BE2C (cell line): ENCODE measurements around the gene THAP2.

Experiments used
- DNase-seq: peaks from one replicate; pipeline ENCODE4 v3.0.0-alpha.2; 2020
- H3K27me3 ChIP-seq: fragments of 250-450 bp; sonication (Bioruptor Pico); 2 replicates; pipeline ENCODE4 v1.5.1; 2020; ENCODE audit warnings: mild to moderate bottlenecking
- H3K36me3 ChIP-seq: fragments of 250-450 bp; sonication (Bioruptor Pico); 2 replicates; pipeline ENCODE4 v1.5.1; 2020; ENCODE audit warnings: mild to moderate bottlenecking
- H3K4me1 ChIP-seq: fragments of 250-450 bp; sonication (Bioruptor Pico); 2 replicates; pipeline ENCODE4 v1.5.1; 2020
- H3K4me3 ChIP-seq: 2 replicates; pipeline ENCODE4 v1.5.1; 2011; ENCODE audit warnings: low read depth, low read length
- H3K9me3 ChIP-seq: fragments of 250-450 bp; sonication (Bioruptor Pico); 2 replicates; pipeline ENCODE4 v1.5.1; 2020
- CTCF ChIP-seq: IDR thresholded peaks from 2 replicates; pipeline ENCODE4 v1.5.1; 2012; ENCODE audit warnings: mild to moderate bottlenecking, low read depth, low read length

The THAP2 gene

GRCh38 chr12:71653137-71653536, 11.0 kb upstream of the THAP2 start:
- H3K36me3 ChIP-seq, result peaks cover 66% of the 10 kb centered on the region
- no peaks in the 10 kb centered on the region for H3K27me3 ChIP-seq
- no peak overlapping the region for H3K4me3 ChIP-seq
- no peaks in the 10 kb centered on the region for H3K9me3 ChIP-seq
- no peak for TF ChIP-seq CTCF
- no peak for DNase-seq
- no peaks in the 10 kb centered on the region for H3K4me1 ChIP-seq

- Histone ChIP-seq H3K36me3 (peaks cover 75% of the 10 kb centered on the region), H3K9me3 (no peaks in the 10 kb centered on the region), H3K27me3 (no peaks in the 10 kb centered on the region), H3K4me1 (no peaks in the 10 kb centered on the region), H3K4me3 (no peak overlapping the region)
- DNase-seq, result no peak
- no peak for TF ChIP-seq CTCF
Measured at GRCh38 chr12:71654200-71654599, 9.9 kb upstream of the THAP2 start.

- no peak for DNase-seq
- H3K4me1 ChIP-seq, result no peaks in the 10 kb centered on the region
- H3K27me3 ChIP-seq, result no peaks in the 10 kb centered on the region
- no peaks in the 10 kb centered on the region for H3K9me3 ChIP-seq
- H3K36me3 ChIP-seq, result peaks cover 63% of the 10 kb centered on the region
- H3K4me3 ChIP-seq, result no peak overlapping the region
- no peak for TF ChIP-seq CTCF
Measured at GRCh38 chr12:71655495-71655894, 8.6 kb upstream of the THAP2 start.

GRCh38 chr12:71655907-71656306, 8.2 kb upstream of the THAP2 start:
- no peak for TF ChIP-seq CTCF
- Histone ChIP-seq H3K36me3 (peaks cover 63% of the 10 kb centered on the region), H3K4me1 (no peaks in the 10 kb centered on the region), H3K4me3 (no peak overlapping the region), H3K27me3 (no peaks in the 10 kb centered on the region), H3K9me3 (no peaks in the 10 kb centered on the region)
- no peak for DNase-seq

GRCh38 chr12:71656740-71657139, 7.4 kb upstream of the THAP2 start:
- no peak for TF ChIP-seq CTCF
- Histone ChIP-seq H3K36me3 (peaks cover 63% of the 10 kb centered on the region), H3K4me3 (no peak overlapping the region), H3K9me3 (no peaks in the 10 kb centered on the region), H3K4me1 (no peaks in the 10 kb centered on the region), H3K27me3 (no peaks in the 10 kb centered on the region)
- DNase-seq, result no peak

- Histone ChIP-seq H3K36me3 (peaks cover 21% of the 10 kb centered on the region), H3K4me1 (no peaks in the 10 kb centered on the region; the same call in 1 of the 2 replicates), H3K4me3 (peak overlapping the region; percentile 96), H3K27me3 (no peaks in the 10 kb centered on the region), H3K9me3 (no peaks in the 10 kb centered on the region)
- no peak for TF ChIP-seq CTCF
- no peak for DNase-seq
Measured at GRCh38 chr12:71661977-71662530, 2.0 kb upstream of the THAP2 start.
